NOMO-1 treated with dmso at 0.1 percent for 144 hours (cell line): ENCODE data around the gene ATXN1.
"Not testable (repeated sequence)": the region's sequence is repeated elsewhere in the genome, so short reads cannot be mapped to it uniquely, and the experiment has no call there.

Experiments
- DNase-seq: peaks from one replicate; lab custom pipeline; 2025; ENCODE audit not compliant: unreplicated experiment; lab: John Stamatoyannopoulos, UW

Gene ATXN1

GRCh38 chr6:16625291-16626265 lies 135.7 kb downstream of the ATXN1 start:
- peak; percentile 16 for DNase-seq

DNA sequence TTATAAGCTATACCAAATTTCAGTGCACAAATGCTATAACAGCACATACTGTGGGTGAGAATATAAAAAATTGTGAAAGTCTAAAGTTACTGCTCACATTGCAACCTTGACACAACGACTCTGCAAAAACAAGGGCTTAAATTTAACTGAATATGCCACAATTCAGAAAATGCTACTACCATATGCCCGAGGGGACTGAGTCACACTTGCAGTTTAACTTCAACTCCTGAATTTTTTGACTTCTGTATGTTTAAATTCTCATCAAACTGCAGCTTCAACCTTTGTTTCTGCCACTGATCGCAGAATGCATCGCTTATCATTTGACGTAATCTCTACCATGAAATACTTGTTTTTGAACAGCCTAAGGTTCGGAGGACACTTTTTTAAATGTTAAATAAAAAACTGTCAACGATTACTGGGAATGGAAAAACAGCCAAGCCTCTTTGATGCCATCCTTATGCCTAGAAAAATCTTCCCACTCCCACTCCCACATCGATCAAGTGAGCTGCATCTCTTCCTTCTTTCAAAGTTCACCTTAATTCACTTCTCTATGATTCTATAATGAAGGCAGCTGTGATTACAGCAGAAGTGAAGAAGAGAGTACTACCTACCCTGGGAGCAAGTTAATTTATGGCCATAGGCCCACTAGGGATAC lies 136.5 kb downstream of the ATXN1 start:
- no peak for DNase-seq

- no peak for DNase-seq
Measured at GRCh38 chr6:16623731-16624130, 137.5 kb downstream of the ATXN1 start.

DNA sequence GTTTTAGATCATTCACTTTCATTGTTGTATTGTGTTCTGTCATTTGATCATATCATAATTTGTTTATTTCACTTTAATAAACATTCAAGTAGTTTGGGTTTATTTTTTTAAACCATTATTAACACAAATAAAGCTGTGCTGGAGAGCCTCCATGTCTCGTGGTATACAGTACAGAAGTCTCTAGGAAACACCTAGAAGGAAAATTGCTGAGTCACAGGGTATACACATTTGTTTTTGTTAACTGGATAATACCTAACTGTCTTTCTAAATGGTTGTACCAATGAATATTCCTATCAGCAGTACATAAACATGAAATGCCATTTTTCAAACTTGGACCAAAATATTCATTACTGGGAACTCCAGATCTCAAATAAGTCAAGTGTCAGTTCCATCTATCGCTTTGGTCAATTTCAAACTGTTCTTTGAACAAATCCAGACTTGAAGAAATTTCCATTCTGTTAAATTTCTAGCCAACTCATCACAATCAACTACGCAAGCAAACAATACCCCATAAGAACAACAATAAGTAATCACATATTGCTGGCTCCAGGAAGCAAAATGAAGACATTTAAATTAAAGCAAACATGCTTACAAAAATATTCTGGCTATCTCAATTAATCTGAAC lies 138.1 kb downstream of the ATXN1 start:
- DNase-seq, result no peak

DNA sequence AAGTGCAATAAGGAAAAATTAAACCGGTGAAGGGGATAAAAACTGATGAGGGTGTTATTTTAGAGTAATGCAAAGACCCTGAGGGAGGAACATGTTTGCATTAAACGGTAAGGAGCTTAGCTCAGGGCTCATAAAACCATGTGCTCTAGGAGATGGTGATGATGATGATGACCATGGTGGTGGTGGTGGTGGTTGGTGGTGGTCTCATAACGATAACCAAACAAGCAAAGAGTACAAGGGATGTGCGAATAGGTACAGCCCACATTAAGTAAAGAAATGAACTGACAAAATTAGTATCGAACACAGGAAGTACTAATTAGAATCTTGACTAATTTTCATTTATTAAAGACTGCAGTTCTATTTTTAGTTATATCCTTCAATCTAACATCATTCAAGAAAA lies 139.1 kb downstream of the ATXN1 start:
- no peak for DNase-seq

- DNase-seq, result no peak
Measured at GRCh38 chr6:16621002-16621401, 140.3 kb downstream of the ATXN1 start.

DNA sequence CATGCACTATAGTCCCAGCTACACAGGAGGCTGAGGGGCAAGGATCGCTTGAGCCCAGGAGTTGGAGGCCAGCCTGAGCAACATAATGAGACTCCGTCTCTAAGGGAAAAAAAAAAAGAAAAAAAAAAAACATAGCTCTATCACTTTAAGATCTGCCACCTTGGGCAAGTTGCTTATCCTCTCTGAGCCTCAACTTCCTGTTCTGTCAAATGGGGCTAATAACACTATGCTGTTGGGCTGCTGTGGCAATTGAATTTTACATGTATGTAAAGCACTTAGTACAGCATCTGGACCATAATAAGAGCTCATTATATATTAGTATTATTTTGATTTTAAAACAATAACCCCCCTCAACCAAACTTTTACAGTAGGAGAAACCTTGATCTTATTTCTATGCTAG lies 141.5 kb downstream of the ATXN1 start:
- DNase-seq, result no peak

- DNase-seq, result no peak
Measured at GRCh38 chr6:16618962-16619361, 142.3 kb downstream of the ATXN1 start.

- not testable (repeated sequence) for DNase-seq
Measured at GRCh38 chr6:16615215-16615614, 146.0 kb downstream of the ATXN1 start.

DNA sequence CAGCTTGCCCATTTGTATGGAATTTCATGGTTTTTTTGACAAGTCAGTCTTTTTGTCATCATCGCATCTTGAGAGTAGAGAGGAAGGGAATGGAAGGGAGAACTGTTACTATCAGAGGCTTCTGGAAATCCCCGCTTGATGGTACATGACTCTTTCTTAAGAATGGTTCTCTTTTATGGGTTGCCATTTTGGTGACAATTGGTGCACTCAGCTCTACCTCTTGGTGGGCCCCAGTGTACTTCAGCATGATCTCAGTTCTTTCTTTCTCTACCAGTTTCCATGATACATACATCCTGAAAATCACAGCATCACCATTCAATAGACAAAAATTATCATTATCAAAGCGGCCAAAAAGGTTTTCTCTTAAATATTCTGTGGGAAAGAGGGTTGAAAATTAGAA lies 147.1 kb downstream of the ATXN1 start:
- not testable (repeated sequence) for DNase-seq

DNA sequence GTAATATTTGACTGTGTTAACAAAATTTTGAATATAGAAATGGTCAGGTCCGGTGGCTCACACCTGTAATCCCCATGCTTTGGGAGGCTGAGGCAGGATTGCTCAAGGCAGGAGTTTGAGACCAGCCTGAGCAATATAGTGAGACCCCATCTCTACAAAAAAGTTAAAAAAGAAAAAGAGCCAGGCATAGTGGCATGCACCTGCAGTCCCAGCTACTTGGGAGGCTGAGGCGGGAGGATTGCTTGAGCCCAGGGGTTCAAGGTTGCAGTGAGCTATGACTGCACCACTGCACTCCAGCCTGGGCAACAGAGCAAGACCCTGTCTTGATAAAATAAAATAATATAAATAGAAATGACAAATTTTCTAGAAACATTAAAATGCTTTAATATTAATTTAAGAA lies 147.8 kb downstream of the ATXN1 start:
- DNase-seq, result not testable (repeated sequence)

GRCh38 chr6:16608444-16608843 lies 152.8 kb downstream of the ATXN1 start:
- no peak for DNase-seq

DNA sequence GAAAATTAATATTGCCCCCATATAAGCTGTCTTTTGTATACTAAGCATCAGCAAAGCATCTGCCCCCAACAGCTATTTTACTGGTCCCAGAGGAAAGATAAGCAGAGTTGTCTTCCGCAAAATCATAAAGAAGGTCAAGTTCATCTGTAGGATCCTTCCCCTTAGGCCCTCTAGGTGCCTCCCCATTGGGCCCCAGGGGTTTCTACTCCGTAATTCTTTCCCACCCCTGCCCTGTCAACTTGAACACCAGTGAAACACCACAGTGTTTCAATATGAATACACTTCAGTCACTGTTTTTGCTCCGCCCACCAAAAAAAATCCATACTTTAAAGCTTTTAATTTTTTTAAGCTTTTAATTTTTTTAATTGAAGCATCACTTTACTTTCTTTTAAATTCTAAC lies 159.2 kb downstream of the ATXN1 start:
- no peak for DNase-seq

DNA sequence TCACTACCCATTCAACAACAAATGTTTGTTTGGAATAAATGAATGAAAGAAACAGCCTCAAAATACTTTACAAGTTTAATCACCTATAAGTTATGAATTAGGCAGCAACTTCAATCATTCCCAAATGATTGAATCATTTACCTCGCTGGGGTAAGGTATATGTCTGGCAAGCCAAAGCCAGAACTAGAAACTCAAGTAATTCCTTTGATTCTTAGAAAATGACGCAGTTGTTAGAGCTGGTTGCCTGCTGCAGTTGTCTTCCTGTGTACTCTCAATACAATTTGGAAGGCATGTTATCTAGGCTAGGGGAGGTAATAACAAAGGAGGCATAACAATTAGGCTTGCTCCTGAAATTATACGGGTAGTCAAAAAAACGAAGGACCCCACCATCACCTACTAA lies 160.6 kb downstream of the ATXN1 start:
- DNase-seq, result no peak

GRCh38 chr6:16600026-16600425 lies 161.2 kb downstream of the ATXN1 start:
- no peak for DNase-seq

DNA sequence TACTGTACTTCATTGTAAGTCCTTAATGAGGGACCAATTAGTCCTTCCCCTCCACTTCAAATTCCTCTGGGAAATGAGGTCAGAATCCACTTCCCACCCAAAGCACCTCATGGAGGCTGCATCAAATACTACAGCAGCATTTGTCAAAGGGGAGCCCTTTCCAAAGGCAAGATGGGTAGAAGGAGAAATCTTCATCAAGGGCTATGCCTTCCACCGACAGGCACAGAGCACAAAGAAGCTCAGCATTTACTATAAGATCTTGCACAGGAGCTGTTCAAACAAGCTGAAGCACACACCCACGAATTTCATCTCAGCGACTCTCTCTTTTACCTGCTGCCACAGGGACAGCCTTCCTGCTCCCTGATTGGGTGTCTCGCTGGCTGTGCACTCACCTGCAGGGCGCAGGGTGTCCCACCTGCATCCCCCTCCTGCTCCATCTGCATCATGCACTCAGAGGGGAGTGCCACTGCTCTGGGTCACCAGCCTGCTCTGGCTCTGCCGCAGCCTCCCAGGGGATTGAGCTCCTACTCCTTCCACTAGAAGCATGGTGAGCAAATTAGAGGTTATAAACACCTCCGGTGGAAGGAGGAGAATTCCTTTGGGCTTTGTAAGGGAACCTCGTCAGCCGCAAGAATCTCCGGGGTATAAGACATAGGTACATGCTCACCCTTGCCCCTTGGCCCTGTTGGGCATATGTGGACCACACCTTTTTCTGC lies 164.5 kb downstream of the ATXN1 start:
- DNase-seq, result no peak

DNA sequence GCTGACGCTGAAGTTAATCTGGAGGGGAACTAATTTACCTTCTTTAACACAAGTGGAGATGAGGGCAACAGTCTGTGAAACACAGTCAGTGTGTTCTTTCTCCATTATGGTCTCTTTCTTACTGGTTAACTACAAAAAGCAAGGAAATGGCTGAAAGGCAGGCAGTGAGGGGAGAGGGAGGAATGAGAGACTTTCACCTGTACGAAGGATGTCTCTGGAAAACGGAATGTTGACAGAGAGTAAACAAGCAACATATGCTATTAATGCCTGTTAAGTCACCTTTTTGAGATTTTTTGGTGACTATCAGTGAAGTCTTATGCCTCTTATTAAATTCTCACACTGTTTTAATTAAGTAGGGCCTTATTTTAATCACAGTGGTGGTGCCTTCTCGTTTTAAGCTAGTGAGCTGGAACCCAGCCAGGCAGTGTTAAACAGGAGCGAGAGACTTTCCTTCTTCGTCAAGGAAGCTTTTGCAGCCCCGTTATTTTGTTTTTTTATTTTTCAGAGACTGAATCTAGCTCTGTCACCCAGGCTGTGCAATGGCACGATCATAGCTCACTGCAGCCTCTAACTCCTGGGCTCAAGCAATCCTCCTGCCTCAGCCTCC lies 165.6 kb downstream of the ATXN1 start:
- no peak for DNase-seq

- no peak for DNase-seq
Measured at GRCh38 chr6:16594849-16595248, 166.4 kb downstream of the ATXN1 start.

DNA sequence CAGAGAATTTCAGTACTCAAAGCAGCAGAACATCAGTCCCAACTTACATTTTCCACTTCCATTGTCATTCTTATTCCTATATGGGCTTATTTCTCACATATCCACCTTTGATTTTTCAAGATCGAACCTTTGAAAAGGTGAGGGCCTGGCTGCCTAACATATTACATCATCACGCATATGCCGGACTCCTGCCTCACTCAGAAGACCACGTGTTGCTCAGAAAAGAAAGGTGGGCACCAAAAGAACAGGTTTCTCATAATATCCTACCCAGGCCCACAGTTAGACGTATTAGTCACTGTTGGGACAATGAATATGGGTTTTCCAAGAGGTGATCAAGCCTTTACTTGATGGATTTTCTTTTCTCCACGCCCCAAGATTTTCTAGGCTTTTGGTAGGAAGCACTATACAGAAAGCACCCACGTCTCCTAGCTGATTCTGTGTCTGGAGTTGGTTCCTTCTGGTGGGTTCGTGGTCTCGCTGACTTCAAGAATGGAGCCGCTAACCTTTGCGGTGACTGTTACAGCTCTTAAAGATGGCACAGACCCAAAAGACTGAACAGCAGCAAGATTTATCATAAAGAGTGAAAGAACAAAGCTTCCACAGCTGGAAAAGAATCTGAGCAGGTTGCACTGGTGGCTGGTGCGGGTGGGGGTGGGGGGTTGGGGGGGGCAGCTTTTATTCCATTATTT lies 168.9 kb downstream of the ATXN1 start:
- no peak for DNase-seq
